Measurements from ENCODE around the gene RSRC2.
"Not testable (repeated sequence)": the region's sequence is repeated elsewhere in the genome, so short reads cannot be mapped to it uniquely, and the experiment has no call there.

The RSRC2 gene

DNA sequence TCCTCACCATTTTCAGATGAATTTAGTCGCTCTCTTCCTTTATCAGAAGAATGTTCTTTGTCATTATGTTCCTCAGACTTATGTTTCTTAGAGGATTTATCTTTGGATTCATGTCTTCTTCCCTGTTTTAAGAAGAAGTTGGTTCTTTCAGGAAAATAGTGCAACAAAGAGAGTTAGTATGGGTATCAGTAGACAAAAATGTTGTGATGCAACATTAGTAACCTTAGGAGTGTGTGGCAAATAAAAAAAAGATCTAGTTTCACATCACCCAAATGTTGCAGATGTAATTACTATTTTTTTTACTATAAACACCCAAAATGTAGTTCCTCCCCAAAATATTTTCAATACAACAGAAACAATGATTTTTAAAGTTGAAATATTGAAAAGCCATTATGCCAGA, 7.8 kb downstream of the RSRC2 start:
- H3K9me3 ChIP-seq (ENCODE audit: insufficient read depth, low read length), result no peaks in the 10 kb centered on the region
- H3K9ac ChIP-seq (ENCODE audit: insufficient read length, low read depth), result no peak overlapping the region
- no peak overlapping the region for H3K4me3 ChIP-seq (ENCODE audit: insufficient read length, low read depth)
- H3K36me3 ChIP-seq (ENCODE audit: insufficient read depth, insufficient read length, low read length), result peaks cover 95% of the 10 kb centered on the region
- TF ChIP-seq SUZ12 (IDR thresholded peaks at IDR 0.05; ENCODE audit: extremely low read depth, insufficient read depth, insufficient read length), result no peak
- no peak for TF ChIP-seq ZNF274 (IDR thresholded peaks at IDR 0.05; ENCODE audit: low read depth, low read length)
- TF ChIP-seq YY1 (IDR thresholded peaks at IDR 0.05; ENCODE audit: insufficient read depth, insufficient read length), result no peak
- peaks cover 2% of the 10 kb centered on the region for H3K4me1 ChIP-seq (ENCODE audit: insufficient read depth, insufficient read length)
- DNase-seq (ENCODE audit: low read depth, low spot score), result no peak
- no peaks in the 10 kb centered on the region for H3K27me3 ChIP-seq (ENCODE audit: insufficient read depth, insufficient read length)

DNA sequence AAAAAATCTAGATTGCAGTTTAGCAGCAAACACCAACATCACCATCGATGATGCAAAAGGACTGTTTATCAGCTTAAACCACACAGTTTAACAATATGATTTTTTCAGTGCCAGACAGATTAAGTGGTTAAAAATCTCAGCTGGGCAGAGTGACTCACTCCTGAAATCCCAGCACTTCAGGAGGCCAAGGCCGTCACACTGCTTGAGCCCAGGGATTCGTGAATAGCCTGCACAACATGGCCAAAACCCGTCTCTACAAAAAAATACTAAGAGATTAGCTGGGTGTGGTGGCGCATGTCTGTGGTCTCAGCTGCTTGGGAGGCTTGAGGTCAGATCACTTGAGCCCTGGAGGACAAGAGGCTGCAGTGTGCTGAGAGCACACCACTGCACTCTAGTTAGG, 8.9 kb downstream of the RSRC2 start:
- Histone ChIP-seq H3K9ac (ENCODE audit: insufficient read length, low read depth) (no peak overlapping the region), H3K36me3 (ENCODE audit: insufficient read depth, insufficient read length, low read length) (peaks cover 95% of the 10 kb centered on the region), H3K9me3 (ENCODE audit: insufficient read depth, low read length) (no peaks in the 10 kb centered on the region), H3K4me1 (ENCODE audit: insufficient read depth, insufficient read length) (peaks cover 2% of the 10 kb centered on the region), H3K4me3 (ENCODE audit: insufficient read length, low read depth) (no peak overlapping the region), H3K27me3 (ENCODE audit: insufficient read depth, insufficient read length) (no peaks in the 10 kb centered on the region)
- no peak for TF ChIP-seq ZNF274 (IDR thresholded peaks at IDR 0.05; ENCODE audit: low read depth, low read length)
- TF ChIP-seq YY1 (IDR thresholded peaks at IDR 0.05; ENCODE audit: insufficient read depth, insufficient read length), result no peak
- no peak for TF ChIP-seq SUZ12 (IDR thresholded peaks at IDR 0.05; ENCODE audit: extremely low read depth, insufficient read depth, insufficient read length)
- no peak for DNase-seq (ENCODE audit: low read depth, low spot score)

DNA sequence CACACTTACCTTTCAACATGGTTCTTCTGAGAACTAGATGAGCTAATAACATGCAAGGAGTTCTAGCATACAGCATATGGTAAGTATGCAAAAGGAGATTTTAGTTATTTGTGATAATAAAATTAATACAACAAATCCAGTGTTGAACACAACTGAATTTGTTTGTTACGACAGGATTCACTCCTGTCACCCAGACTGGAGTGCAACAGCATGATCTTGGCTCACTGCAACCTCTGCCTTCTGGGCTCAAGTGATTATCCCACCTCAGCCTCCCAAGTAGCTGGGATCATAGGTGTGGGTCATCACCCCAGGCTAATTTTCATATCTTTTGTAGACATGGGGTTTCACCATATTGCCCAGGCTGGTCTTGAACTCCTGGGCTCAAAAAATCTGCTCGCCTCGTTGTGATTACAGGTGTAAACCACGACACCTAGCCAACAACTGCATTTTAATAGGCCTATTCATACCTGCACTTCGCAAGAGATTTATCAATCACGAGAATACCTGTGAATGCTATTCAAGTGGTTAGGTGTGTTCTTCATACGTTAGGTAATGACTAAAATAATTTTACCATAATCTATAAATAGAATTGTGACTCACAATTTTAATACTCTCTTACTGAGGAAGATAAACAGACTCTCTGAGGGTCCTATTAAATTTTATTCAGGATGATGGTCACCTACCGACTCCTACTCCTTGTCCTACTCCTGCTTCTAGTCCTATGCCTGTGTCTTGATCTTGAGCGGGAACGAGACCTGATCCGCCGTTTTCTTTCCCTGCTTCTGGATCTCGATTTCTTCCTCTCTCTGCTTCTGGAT, 10.0 kb downstream of the RSRC2 start:
- H3K4me3 ChIP-seq (ENCODE audit: insufficient read length, low read depth), result no peak overlapping the region
- H3K27me3 ChIP-seq (ENCODE audit: insufficient read depth, insufficient read length), result no peaks in the 10 kb centered on the region
- no peaks in the 10 kb centered on the region for H3K9me3 ChIP-seq (ENCODE audit: insufficient read depth, low read length)
- peaks cover 96% of the 10 kb centered on the region for H3K36me3 ChIP-seq (ENCODE audit: insufficient read depth, insufficient read length, low read length)
- no peak overlapping the region for H3K9ac ChIP-seq (ENCODE audit: insufficient read length, low read depth)
- DNase-seq (ENCODE audit: low read depth, low spot score), result no peak
- H3K4me1 ChIP-seq (ENCODE audit: insufficient read depth, insufficient read length), result peaks cover under 1% of the 10 kb centered on the region
- TF ChIP-seq ZNF274 (IDR thresholded peaks at IDR 0.05; ENCODE audit: low read depth, low read length), result no peak
- no peak for TF ChIP-seq YY1 (IDR thresholded peaks at IDR 0.05; ENCODE audit: insufficient read depth, insufficient read length)
- TF ChIP-seq SUZ12 (IDR thresholded peaks at IDR 0.05; ENCODE audit: extremely low read depth, insufficient read depth, insufficient read length), result no peak

DNA sequence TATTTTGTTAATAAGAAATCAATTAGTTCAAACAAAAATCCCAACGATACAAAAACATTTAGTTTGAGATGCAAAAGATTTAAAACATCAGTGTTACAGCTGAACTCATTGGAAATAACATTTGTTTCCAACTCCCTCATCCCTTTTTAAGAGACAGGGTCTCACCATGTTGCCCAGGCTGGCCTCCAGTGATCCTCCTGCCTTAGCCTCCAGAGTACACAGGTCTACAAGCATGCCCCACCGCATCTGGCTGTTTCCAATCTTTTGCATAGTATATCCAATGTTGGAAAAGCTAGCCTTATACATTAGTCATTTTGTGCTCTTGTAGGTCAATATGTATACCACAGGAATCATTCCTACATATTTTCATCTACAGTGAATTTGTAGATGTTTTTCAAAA, 11.5 kb downstream of the RSRC2 start:
- no peak for TF ChIP-seq SUZ12 (IDR thresholded peaks at IDR 0.05; ENCODE audit: extremely low read depth, insufficient read depth, insufficient read length)
- no peak for TF ChIP-seq YY1 (IDR thresholded peaks at IDR 0.05; ENCODE audit: insufficient read depth, insufficient read length)
- no peak for TF ChIP-seq ZNF274 (IDR thresholded peaks at IDR 0.05; ENCODE audit: low read depth, low read length)
- peaks cover 96% of the 10 kb centered on the region for H3K36me3 ChIP-seq (ENCODE audit: insufficient read depth, insufficient read length, low read length)

DNA sequence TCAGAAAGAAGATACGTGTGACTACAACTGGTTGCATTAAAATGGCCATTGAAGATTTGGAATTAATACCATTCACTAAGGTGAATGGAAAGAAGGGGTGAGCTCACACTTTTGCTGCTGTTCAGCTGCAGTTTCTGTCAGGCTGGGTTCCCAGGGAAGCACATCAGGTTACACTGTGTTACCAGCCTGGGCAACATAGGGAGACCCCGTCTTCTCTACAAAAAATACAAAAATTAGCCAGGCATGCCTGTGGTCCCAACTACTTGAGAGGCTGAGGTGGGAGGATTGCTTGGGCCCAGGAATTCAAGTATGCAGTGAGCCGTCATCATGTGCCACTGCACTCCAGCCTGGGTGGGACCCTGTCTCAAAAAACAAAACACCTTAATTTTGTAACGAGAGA, 13.1 kb downstream of the RSRC2 start:
- DNase-seq (ENCODE audit: low read depth, low spot score), result no peak
- Histone ChIP-seq H3K36me3 (ENCODE audit: insufficient read depth, insufficient read length, low read length) (peaks cover 96% of the 10 kb centered on the region), H3K4me1 (ENCODE audit: insufficient read depth, insufficient read length) (no peaks in the 10 kb centered on the region)

More for the DNA sequence above, 11.5 kb downstream of the RSRC2 start:
- no peaks in the 10 kb centered on the region for H3K9me3 ChIP-seq (ENCODE audit: insufficient read depth, low read length)
- no peak overlapping the region for H3K9ac ChIP-seq (ENCODE audit: insufficient read length, low read depth)
- DNase-seq (ENCODE audit: low read depth, low spot score), result no peak
- no peaks in the 10 kb centered on the region for H3K27me3 ChIP-seq (ENCODE audit: insufficient read depth, insufficient read length)
- H3K4me3 ChIP-seq (ENCODE audit: insufficient read length, low read depth), result no peak overlapping the region
- H3K4me1 ChIP-seq (ENCODE audit: insufficient read depth, insufficient read length), result no peaks in the 10 kb centered on the region

DNA sequence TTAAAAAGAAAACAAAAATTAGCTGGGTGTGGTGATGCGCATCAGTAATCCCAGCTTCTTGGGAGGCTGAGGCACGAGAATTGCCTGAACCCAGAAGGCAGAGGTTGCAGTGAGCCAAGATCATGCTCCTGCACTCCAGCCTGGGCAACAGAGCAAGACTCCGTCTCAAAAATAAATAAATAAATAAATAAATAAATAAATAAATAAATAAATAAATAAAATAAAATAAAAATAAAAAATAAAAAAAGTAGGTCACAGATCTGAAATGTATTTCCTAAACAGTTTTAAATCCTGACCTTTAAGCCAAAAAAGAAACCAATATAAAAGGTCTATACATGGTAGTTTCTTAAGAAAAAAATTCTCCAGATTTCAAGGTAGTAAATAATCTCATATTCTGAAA, 13.7 kb downstream of the RSRC2 start:
- DNase-seq (ENCODE audit: low read depth, low spot score); H3K9me3 ChIP-seq (ENCODE audit: insufficient read depth, low read length); H3K4me3 ChIP-seq (ENCODE audit: insufficient read length, low read depth); H3K27me3 ChIP-seq (ENCODE audit: insufficient read depth, insufficient read length); H3K4me1 ChIP-seq (ENCODE audit: insufficient read depth, insufficient read length); H3K9ac ChIP-seq (ENCODE audit: insufficient read length, low read depth): not testable (repeated sequence)
- peaks cover 98% of the 10 kb centered on the region for H3K36me3 ChIP-seq (ENCODE audit: insufficient read depth, insufficient read length, low read length)

More for the DNA sequence above, 13.1 kb downstream of the RSRC2 start:
- TF ChIP-seq SUZ12 (IDR thresholded peaks at IDR 0.05; ENCODE audit: extremely low read depth, insufficient read depth, insufficient read length) (no peak), YY1 (IDR thresholded peaks at IDR 0.05; ENCODE audit: insufficient read depth, insufficient read length) (no peak), ZNF274 (IDR thresholded peaks at IDR 0.05; ENCODE audit: low read depth, low read length) (no peak)
- Histone ChIP-seq H3K27me3 (ENCODE audit: insufficient read depth, insufficient read length) (no peaks in the 10 kb centered on the region), H3K9me3 (ENCODE audit: insufficient read depth, low read length) (no peaks in the 10 kb centered on the region), H3K9ac (ENCODE audit: insufficient read length, low read depth) (peak overlapping the region; percentile 34), H3K4me3 (ENCODE audit: insufficient read length, low read depth) (no peak overlapping the region)

DNA sequence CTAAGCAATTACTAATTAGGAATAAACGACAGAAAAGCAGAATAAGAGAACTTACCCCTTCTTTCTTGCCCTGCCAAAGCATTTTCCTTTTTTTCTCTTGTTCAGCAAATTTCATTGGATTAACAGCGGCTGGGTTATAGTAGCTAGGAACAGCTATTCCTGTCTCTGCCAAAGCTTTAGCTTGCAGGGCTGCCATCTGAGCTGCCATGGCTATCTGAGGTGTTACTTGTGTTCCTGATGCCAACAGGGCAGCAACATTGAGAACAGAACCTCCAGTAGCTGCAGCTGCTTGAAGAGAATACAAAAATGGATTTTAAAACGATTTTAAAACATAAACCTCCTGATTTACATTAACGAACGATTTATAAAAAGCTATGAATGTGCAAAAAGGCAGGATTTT, 18.6 kb downstream of the RSRC2 start:
- H3K4me1 ChIP-seq (ENCODE audit: insufficient read depth, insufficient read length), result no peaks in the 10 kb centered on the region
- no peak for TF ChIP-seq YY1 (IDR thresholded peaks at IDR 0.05; ENCODE audit: insufficient read depth, insufficient read length)
- no peak for TF ChIP-seq SUZ12 (IDR thresholded peaks at IDR 0.05; ENCODE audit: extremely low read depth, insufficient read depth, insufficient read length)
- H3K9ac ChIP-seq (ENCODE audit: insufficient read length, low read depth), result no peak overlapping the region
- no peak for DNase-seq (ENCODE audit: low read depth, low spot score)
- H3K27me3 ChIP-seq (ENCODE audit: insufficient read depth, insufficient read length), result no peaks in the 10 kb centered on the region
- H3K9me3 ChIP-seq (ENCODE audit: insufficient read depth, low read length), result no peaks in the 10 kb centered on the region
- peaks cover 98% of the 10 kb centered on the region for H3K36me3 ChIP-seq (ENCODE audit: insufficient read depth, insufficient read length, low read length)
- no peak overlapping the region for H3K4me3 ChIP-seq (ENCODE audit: insufficient read length, low read depth)

Measured in NT2/D1 (cell line).